HS-5 (cell line): Measurements from ENCODE around the gene ULBP1.
"Not testable (repeated sequence)": the region's sequence is repeated elsewhere in the genome, so short reads cannot be mapped to it uniquely, and the experiment has no call there.

ENCODE experiments used
- DNase-seq: peaks from one replicate; pipeline ENCODE4 v3.0.0-alpha.2; 2012; ENCODE audit warnings: low read depth

Gene ULBP1

DNA sequence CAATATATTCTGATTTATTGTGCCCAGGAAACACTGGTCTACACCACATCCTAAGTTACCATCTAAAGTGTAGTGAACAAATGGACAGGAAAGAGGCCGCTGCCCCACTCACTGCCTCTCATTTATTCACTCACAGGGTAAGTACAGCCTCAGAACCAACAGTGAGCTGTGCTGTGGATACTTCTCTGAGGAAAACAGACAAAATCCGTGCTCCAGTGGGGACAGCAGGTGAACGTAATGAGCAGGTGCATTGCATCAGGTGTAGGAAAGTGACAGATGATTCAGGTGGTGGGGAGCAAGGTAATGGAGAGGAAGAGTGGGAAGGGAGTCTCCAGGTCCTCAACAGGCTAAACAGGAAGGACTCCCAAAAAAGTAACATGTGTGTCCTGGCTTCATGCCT, 30.3 kb upstream of the ULBP1 start:
- no peak for DNase-seq

DNA sequence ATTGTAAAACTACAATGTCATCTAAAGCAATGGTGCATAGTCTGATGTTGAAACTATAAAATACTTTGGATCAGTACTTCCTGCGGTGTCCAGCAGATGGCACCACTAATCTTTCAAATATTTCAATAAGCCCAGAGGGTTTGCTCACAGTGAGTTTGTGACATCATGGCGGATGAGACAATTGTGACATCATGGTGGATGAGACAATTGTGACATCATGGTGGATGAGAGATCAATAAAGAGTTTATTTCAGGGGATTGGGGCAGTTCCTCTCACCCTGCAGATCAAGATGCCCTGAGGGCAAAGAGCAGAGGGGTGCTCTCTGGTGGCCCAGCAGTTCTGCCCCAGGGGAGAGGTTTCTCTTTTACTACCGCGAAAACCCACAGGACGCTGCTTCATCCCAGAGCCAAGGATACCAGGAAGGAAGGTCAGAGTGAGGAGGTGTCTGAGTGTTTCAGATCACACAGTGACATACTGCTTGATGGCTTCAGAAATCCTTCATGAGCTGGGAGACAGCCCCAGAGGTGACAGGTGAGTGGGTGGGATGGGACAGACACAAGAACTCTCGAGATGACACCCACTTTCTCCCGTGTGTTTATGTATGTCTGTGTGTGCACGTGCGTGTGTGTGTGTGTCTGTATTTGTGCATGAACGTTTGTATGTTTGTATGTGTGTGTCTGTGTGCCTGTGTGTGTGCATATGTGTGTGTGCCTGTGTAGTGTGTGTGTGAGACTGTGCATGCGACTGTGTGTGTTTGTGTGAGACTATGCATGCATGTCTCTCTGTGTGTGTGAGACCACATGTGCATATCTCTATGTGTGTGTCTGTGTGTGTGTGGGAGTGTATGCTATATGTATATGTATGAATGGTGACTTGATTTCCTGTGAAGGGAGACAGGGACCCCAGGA, 29.2 kb upstream of the ULBP1 start:
- peak; percentile 68 for DNase-seq

DNA sequence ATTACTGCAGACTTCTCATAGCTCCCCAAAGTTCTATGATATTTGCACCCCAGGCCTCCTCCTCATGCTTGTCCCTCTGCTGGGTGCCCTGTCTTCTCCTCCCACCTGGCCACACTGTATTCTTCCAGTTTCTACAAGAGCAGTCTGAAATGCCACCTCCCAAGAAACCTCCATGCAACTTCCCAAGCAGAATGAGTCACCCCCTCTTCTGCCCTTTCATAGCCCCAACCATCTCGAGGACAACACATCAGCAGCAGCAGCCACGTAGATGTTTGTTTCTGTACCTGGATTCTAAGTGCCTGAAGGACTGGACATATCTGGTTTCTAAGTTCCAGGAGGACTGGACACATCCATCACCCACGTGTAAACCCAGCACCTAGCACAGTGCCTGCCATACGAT, 28.5 kb upstream of the ULBP1 start:
- DNase-seq = no peak

DNA sequence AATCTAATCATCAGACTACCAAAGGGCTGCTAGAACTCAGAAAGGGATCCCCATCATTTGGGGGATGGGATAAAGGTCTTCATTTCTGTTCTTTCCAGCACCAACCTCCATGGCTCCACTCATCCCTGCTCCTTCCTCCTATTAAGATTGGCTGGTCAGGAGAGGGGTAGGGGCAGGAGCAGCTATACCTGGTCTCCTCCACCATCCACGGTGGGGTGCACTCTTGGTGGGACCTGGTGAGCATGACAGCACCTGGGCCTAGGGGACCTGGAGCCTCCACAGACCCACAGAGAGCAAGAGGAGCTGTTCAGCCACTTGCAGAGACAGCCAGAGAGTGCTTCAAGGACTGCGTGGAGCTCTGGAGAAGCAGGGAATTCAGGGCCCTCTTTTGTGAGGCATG, 28.1 kb upstream of the ULBP1 start:
- DNase-seq = no peak

DNA sequence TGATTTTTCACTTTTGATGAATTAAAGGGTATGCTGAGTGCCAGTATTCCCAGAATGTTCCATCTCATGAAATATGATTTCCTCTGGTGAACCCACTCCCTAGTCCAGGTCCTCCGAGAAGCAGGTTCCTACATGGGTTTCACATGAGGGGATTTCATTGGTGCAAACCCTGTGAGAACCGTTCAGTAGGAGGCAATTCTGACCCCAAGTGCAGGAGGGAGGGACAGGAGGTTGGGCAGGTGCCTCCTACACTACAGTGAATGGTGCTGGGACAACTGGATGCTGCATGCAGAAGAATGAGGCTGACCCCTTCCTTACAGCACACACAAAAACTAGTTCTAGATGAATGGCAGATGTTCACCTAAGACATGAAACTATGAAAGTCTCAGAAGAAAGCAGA, 27.0 kb upstream of the ULBP1 start:
- DNase-seq = no peak

DNA sequence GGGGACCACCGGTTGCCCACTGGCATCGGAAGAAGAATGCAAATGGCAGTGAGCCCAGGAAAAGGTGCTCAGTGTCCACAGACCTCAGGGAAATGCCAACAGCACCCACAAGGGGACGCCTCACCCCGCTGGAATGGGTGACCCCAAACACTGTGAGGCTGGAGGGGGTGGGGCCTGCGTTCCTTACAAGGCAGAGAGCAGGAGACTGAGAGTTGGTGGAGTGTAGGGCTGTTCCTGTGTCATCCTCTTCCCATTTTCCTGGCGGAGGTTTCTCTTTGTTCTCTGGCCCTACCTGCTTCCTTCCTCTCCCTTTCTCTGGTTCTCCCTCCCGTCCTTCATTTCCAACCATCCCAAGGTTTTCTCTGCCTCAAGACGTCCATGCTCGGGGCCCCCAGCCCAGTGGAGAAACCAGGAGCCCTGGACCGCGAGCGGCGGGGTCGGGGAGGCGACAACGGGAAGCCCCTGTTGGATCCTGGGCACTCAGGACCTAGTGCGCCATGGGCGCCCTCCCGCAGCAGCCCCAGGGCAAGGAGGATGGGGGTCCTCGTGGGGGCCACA, 25.7 kb upstream of the ULBP1 start:
- not testable (repeated sequence) for DNase-seq

DNA sequence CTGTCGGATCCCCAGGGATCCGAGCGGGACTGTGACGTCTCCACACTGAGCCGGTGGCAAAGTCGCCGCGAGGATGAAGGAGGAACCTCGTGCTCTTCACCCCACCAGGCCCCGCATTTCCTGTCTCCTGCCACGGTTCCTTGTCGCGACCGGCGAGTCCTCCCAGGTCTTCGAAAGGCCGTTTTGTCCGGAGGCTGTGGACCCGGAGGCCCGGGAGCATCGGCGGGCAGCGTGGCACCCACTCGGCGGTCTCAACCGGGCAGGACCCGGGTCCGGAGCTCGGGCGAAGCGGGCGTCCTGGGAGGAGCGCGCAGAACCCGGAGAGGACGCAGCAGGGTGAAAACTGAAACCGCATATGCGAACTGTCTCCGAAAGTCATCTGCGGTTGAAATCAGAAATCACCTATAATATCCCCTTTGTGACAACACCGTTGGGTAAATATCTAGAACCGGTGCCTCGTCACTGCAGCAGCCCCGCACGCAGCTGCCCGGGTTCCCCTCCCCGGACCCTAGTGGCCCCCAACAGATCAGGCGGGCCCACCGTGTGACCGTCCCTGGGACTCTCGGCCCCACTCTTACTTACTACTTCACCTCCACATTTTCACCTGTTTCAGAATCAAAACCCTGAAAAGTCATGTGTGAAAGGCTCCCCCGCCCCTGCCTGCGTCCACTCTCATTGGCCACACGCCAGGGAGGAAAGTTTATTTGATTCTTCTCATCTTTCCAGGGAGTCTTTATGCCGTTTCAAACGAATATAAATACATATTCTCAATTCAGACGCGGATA, 25.0 kb upstream of the ULBP1 start:
- DNase-seq = no peak

DNA sequence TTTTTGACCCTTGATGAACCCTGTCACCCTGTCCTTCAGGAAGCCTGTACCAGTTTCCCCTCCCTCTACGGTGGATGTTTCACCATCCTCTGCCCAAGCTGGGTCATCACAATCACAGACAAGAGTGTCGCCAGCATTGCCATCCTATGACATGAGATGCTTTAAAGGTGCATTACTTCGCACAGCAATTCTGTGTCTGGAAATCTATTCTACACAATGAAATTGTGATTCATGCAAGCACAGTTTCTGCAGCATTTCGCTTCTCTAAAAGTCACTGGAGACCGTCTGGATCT, 24.4 kb upstream of the ULBP1 start:
- DNase-seq = no peak

DNA sequence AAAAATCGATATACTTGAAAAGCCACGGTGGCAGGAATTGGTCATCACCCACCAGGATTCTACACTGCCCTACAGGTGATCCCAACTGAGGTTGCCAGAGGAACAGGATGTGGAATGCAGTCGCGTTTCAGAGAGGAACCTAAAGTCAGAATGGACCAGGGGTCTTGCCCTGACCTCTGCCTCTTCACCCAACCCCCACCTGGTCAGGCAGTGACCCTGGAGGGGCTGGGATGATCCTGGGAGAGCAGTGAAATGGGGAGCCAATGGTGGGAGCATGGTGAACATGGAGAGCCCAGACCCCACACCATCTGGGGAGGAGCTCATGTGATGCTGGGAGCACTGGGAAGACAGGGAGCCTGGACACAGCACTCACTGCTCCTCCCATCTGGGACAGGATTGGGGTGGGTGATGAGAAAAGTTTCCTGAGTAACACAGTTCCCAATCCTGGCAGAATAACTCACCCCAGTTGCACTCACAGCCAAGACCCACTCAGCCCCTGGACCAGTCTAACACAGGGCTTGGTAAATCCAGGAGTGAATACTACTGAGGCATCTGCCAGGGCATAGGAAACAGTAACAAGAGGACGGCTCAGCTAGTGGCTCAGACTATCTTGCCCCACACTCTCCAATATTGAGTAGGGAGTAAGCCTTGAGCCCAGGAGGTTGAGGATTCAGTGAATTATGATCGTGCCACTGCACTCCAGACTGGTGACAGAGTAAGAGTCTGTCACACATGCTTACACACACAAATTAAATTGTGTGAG, 23.7 kb upstream of the ULBP1 start:
- DNase-seq = no peak

DNA sequence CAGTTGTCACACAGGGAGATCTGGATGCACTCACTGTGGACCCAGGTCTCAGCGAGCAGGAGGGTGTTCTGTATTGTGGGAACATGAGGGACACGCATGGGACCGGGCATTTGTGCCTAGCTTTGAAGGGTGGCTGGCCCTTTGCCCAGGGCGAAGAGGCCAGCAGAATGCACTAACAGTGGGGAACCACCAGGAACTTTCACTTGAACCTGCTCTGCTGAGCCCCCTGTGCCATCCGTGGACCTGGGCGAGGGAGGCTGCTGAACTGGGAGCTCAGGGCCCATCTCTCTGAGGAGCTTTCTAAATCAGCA, 23.1 kb upstream of the ULBP1 start:
- no peak for DNase-seq

DNA sequence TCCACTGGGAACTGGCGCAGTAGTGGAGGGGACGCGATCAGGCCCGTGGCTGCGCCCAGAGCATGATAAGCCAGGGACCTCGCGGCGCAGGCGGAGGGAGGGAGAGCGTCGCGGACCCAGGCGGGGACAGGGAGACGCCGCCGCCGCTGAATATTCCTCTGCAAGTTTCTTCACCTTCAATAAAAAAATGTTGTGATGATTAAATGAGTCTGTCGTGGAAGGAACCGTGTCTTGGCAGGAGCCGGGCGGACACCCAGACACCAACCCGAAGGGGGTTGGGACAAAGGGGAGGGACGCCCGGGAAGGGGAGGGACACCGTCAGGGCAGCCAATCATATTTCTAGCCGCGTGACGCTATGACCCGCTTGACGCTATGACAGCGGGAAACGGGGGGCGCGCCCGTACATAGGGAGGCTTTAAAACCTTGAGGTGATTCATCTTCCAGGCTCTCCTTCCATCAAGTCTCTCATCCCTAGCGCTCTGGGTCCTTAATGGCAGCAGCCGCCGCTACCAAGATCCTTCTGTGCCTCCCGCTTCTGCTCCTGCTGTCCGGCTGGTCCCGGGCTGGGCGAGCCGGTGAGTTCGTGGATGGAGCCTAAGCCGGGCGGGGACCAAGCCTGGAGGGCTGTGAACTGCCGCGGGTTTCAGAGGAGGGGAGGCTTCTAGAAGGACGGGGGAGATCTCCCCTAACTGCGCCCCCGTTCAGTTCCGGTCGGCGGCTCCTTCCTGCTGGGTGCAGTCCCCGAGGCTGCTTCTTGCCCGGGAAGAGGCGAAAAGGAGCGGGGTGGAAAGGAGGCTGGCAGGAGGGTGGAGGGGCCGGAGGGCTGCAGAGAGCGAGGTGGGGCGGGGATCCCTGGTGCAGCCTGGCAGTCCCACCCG, 21.9 kb upstream of the ULBP1 start, which contains the start of gene ULBP2:
ULBP2 (plus strand) TSS at position 432 of the 878 bp plus-strand sequence; CDS start at position 491, 59 bp downstream.
- peak; percentile 85 for DNase-seq

DNA sequence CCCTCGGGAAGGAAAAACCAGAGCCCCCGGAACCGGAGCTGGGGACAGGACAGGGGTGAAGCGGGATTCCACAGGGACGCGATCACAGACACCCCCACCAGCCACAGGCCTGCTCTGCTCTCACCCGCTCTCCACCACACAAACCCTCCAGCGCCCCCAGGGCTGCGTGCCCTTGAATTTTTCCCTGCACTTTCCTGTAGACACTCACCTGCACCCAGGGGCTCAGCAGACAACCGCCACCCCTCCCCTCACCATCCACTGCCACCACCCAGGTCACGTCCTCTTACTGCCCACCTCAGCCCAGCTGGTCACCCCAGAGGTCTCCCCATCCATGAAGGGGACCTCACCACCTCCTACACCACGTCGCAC, 21.3 kb upstream of the ULBP1 start:
- DNase-seq = no peak

DNA sequence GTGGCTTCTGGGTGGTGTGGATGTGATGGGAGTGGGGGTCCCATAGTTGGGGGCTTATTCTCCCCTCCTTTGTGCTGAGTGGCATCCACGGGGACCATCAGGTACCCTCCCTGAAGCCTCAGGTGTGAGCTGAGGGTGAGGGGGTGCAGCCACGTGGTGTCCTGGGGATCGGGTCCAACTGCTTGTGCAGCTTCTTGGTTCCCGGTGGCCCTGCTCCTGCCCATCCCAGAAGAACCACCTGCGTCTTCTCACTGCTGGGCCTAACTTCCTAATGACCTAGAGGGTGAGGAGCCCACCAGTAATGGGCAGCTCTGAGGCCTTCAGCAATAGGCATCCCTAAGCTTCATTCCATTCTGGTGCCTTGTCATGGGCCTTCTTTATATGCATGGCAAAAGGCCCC, 20.4 kb upstream of the ULBP1 start:
- DNase-seq = not testable (repeated sequence)

DNA sequence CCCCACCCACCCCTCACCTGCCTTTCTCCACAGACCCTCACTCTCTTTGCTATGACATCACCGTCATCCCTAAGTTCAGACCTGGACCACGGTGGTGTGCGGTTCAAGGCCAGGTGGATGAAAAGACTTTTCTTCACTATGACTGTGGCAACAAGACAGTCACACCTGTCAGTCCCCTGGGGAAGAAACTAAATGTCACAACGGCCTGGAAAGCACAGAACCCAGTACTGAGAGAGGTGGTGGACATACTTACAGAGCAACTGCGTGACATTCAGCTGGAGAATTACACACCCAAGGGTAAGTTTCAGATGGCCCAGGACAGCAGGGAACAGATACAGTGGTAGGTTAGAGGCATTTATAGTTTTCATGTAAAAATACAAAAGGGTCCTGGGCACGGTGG, 18.5 kb upstream of the ULBP1 start:
- not testable (repeated sequence) for DNase-seq

DNA sequence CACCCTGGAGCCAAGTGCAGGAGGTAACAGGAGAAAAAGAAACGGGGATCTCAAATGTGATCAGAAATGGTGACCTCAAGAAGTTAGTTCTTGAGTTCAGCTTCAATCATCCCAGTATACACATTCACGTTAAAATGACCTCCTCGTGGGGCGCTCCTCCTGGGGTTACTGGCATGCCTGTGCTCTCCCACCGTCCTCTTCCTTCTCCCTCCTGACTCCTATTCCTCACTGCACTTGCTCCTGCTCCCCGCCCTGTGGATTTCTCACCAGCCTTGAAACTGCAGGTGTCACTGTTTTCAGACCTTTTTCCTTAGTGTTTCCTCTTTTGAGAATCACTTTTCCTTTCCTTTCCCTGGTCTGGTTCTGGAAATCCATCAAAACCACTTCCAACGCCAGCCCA, 17.1 kb upstream of the ULBP1 start:
- DNase-seq = not testable (repeated sequence)

DNA sequence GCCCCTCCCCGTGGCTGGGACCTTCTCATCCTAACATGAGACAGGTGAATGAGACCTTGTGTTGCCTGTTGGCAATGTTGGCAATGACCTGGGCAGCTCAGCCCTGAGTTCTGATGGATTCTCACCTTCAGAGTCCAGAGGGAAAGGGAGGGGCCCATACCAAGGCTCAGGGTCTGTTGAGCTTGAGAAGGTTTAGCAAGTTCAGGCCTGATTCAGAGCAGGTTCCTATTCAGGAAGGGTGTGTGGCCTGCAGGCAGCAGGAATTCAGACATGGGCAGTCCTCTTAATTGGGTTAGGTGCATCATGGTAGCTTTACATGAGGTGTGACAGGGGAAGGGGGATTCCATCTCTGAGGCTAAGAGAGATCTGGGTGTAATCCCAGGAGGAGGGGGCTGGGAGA, 16.2 kb upstream of the ULBP1 start:
- not testable (repeated sequence) for DNase-seq

DNA sequence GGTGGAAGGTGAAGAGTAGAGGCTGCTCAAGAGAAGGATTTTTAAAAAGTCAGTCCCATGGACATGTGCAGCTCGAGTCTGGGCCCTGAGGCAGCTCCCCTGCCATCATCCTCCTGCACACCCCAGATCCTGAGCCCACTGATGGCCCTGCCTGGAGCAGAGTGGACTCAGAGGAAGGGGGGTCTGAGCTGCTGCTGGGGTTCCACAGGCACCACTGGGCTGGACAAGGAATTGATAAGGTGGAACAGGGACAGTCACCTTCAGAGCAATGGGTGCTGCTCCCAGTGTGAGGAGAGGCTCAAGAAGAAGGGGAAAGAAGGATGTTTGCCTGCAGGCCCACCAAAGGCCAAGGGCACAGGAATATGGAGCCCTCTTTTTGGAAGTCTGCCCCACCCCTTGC, 15.7 kb upstream of the ULBP1 start:
- DNase-seq = no peak

DNA sequence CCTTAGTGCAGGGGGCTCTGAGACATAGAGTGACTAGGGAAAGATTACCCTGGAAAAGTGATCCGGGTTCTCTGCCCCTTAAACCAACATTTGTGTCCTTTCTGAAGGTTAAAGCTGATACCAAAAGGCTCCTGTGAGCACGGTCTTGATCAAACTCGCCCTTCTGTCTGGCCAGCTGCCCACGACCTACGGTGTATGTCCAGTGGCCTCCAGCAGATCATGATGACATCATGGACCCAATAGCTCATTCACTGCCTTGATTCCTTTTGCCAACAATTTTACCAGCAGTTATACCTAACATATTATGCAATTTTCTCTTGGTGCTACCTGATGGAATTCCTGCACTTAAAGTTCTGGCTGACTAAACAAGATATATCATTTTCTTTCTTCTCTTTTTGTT, 15.1 kb upstream of the ULBP1 start:
- DNase-seq = no peak

DNA sequence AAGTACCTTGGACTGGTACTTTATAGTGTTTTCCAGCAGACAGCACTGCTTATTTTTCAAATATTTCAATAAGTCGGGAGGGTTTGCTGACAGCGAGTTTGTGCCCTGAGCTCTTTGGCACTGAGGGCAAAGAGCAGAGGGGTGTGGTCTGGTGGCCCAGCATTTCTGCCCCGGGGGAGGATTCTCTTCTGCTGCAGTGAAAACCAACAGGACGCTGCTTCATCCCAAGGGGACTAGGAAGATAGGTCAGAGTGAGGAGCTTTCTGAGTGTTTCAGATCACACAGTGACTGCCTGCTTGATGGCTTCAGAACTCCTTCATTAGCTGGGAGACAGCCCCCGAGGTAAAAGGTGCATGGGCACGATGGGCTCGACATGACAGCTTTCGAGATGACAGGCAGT, 13.3 kb upstream of the ULBP1 start:
- DNase-seq = no peak

DNA sequence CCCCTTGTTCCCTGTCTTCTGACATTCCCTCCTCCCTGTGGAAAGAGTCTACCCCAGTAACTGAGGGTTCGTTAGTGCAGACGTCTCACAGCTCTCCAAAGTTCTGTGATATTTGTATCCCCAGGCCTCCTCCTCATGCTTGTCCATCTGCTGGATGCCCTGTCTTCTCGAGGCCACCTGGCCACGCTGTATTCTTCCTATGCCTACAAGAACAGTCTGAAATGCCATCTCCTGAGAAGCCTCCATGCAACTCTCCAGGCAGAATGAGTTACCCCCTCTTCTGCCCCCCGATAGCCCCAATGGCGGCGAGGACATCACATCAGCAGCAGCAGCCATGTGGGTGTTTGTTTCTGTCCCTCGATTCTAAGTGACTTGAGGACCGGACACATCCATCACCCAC, 12.6 kb upstream of the ULBP1 start:
- DNase-seq = no peak

DNA sequence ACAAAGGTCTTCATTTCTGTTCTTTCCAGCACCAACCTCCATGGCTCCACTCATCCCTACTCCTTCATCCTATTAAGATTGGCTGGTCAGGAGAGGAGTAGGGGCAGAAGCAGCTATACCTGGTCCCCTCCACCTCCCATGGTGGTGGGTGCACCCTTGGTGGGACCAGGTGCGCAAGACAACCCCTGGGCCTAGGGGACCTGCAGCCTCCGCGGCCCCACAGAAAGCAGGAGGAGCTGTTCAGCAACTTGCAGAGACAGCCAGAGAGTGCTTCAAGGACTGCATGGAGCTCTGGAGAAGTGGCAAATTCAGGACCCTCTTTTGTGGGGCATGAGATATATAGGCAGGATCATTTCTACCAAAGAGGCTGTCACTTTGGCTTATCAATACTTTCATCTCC, 12.1 kb upstream of the ULBP1 start:
- DNase-seq = no peak

DNA sequence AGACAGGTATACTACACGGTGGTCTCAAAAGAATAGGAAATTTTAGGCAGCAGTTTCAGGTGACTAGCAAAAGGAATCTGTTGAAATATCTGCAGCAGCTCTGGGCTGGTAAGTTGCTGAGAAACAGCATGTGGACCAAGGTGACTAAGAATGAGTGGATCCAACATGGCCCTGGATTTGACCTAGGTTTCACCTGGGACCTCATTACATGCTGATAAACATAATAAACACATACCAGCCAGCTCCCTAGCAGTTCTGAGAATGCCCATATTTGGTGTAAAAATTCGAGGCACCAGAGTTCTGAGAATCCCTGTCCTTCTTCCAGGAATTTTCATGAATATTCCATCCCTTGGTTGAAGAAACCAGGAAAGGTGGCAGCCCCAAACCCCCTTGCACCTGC, 10.4 kb upstream of the ULBP1 start:
- not testable (repeated sequence) for DNase-seq
